ENCODE results near the gene COL4A1. TPM values are rescaled to one million over a fixed set of nuclear protein-coding genes. Genes with fewer than 3 reads are reported as not detected.

COL4A1 gene
- total RNA-seq, 2 experiments from 2014 or later = not detected

DNA sequence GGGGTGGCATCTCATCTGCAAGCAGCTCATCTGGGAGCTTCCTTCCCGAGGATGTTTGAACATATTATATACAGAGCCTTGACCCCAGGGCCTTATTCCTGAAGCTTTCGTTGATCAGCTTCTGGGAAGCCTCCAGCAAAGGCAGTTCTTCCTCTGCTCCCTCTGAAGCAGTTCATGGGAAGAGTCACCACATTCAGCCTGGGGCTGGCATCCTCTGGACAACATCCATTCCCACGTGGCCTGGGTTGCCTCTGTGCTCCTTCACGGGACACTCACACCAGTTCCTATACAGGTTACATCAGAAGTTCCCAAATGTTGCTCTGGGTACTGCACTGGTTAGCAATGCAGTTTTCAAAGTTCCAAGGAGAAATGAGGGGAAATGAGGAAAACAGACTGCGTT lies 29.7 kb upstream of the COL4A1 start:
- DNase-seq (no peak), ATAC-seq (ENCODE audit: low read depth) (no peak)
- peaks cover 17% of the 10 kb centered on the region for H3K27me3 Mint-ChIP-seq
- H3K27ac Mint-ChIP-seq = no peak overlapping the region
- peaks cover 12% of the 10 kb centered on the region for H3K4me1 Mint-ChIP-seq
- no peaks in the 10 kb centered on the region for H3K36me3 Mint-ChIP-seq
- H3K4me3 Mint-ChIP-seq = no peak overlapping the region
- no peaks in the 10 kb centered on the region for H3K9me3 Mint-ChIP-seq
- POLR2A ChIA-PET = no interaction called here

DNA sequence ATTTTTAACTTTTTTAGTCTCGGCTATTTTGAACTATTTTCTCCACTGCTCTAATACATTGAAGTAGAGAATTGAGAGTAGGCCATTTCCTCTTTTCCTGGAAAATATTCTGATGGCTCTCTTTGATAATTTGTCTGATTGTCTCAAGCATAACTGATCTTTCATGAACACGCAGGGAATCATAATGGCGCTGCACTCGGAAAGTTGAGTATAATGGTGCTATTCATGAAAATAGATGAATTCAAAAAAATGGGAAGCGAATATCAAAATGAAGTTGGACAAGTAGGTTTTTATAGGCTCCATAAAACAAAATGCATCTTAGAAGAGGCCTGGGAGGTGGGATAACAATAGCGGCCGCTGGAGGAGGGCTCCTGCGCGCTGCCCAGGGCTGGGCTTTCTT lies 29.2 kb upstream of the COL4A1 start:
- Mint-ChIP-seq H3K27ac (no peak overlapping the region), H3K36me3 (no peaks in the 10 kb centered on the region), H3K4me1 (peaks cover 9% of the 10 kb centered on the region)

DNA sequence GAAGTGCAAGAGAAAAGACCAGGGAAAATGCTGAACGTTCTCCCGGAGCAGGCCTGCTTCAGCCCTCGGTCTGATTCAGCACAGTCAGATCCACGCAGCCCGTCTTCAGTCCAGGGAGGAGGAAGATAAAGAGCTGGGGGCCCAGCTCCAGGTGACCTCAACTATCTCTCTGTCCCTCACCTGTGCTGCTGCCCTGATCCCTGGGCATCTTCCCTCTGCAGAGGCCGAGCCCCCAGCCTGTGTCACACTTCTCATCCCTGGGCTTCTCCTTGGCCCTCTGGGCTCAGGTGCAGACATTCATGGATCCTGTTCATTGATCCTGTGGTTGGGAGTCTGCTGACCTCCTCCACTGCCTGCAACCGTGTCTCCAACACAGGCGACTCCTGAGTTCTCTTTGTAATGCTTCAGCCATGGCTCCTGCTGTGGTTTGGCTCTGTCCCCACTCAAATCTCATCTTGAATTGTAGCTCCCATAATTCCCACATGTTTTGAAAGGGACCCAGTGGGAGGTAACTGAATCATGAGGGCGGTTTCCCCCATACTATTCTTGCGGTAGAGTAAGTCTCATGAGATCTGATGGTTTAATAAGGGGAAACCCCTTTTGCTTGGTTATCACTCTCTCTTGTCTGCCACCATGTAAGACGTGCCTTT lies 28.0 kb upstream of the COL4A1 start:
- POLR2A ChIA-PET = no interaction called here
- H3K27ac Mint-ChIP-seq = no peak overlapping the region
- peaks cover 18% of the 10 kb centered on the region for H3K27me3 Mint-ChIP-seq
- ATAC-seq (ENCODE audit: low read depth) (no peak), DNase-seq (no peak)
- no peak overlapping the region for H3K4me3 Mint-ChIP-seq
- no peaks in the 10 kb centered on the region for H3K9me3 Mint-ChIP-seq
- no peaks in the 10 kb centered on the region for H3K36me3 Mint-ChIP-seq
- no peaks in the 10 kb centered on the region for H3K4me1 Mint-ChIP-seq

More for the DNA sequence above, 29.2 kb upstream of the COL4A1 start:
- Mint-ChIP-seq H3K9me3 (no peaks in the 10 kb centered on the region), H3K4me3 (no peak overlapping the region), H3K27me3 (peaks cover 15% of the 10 kb centered on the region)
- DNase-seq (no peak), ATAC-seq (ENCODE audit: low read depth) (no peak)
- POLR2A ChIA-PET = no interaction called here

DNA sequence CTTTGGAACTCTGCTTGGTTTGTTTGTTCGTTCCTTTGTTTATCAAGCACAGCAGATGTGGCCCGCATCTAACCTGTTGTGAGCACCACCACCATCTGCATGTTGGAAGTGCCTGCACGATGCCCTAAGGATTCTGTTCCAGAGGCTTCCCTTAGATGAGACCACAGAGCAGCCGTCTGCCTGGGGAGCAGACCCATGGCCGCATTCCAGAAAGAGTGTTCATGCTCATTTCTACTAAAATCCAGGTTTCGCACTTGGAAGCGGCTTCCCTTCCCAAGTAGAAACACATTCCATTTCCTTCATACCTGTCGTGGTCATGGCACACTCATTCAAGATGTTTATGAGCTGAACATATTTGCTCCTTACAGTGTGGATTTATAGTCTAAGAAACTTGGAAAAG lies 27.3 kb upstream of the COL4A1 start:
- Mint-ChIP-seq H3K9me3 (no peaks in the 10 kb centered on the region), H3K27me3 (peaks cover 19% of the 10 kb centered on the region), H3K4me1 (no peaks in the 10 kb centered on the region), H3K27ac (no peak overlapping the region), H3K4me3 (no peak overlapping the region), H3K36me3 (no peaks in the 10 kb centered on the region)
- ATAC-seq (ENCODE audit: low read depth) = no peak
- POLR2A ChIA-PET = no interaction called here
- no peak for DNase-seq

DNA sequence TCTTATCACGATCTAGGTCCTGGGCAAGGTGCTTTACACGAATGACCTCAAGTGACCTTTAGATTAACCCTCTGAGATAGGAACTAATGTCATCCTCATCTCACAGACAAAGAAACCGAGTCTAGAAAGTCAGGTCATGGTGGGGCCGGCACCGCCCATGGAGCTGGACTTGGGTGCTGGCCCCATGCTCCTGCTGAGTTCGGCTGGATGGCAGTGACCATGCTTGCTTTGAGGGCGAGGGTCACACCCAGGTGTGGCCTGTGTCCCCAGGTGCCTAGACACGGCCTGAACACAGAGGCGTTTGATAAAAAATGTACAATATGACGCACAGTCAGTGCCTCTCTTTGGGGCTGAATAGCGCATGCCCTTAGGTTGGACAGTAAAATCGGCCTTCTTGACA lies 26.9 kb upstream of the COL4A1 start:
- H3K9me3 Mint-ChIP-seq = no peaks in the 10 kb centered on the region
- POLR2A ChIA-PET = no interaction called here
- no peak overlapping the region for H3K27ac Mint-ChIP-seq
- H3K36me3 Mint-ChIP-seq = no peaks in the 10 kb centered on the region
- H3K4me1 Mint-ChIP-seq = no peaks in the 10 kb centered on the region
- H3K27me3 Mint-ChIP-seq = peaks cover 22% of the 10 kb centered on the region
- no peak overlapping the region for H3K4me3 Mint-ChIP-seq
- ATAC-seq (ENCODE audit: low read depth) (no peak), DNase-seq (no peak)

DNA sequence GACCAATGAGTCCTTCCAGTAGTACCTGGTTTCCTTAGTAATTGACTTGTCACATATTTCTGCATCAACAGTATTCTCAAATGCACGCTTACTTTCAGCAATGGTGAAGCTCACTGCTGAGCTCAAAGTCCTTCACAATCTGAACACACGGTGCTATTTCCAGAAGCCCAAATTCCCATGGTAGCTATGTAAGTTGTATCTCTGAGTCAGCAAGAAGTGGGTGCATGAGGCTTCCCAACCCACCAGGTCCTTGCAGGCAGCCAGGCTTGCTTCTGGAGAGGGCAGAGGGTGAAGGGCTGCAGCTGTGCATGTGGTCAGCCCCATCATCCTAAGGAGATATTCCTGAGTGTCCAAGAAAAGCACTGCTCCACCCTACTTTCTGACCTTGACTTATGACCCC lies 25.8 kb upstream of the COL4A1 start:
- Mint-ChIP-seq H3K9me3 (no peaks in the 10 kb centered on the region), H3K36me3 (no peaks in the 10 kb centered on the region), H3K4me3 (no peak overlapping the region), H3K4me1 (no peaks in the 10 kb centered on the region), H3K27me3 (peaks cover 24% of the 10 kb centered on the region), H3K27ac (no peak overlapping the region)
- DNase-seq (no peak), ATAC-seq (ENCODE audit: low read depth) (no peak)
- POLR2A ChIA-PET = no interaction called here

DNA sequence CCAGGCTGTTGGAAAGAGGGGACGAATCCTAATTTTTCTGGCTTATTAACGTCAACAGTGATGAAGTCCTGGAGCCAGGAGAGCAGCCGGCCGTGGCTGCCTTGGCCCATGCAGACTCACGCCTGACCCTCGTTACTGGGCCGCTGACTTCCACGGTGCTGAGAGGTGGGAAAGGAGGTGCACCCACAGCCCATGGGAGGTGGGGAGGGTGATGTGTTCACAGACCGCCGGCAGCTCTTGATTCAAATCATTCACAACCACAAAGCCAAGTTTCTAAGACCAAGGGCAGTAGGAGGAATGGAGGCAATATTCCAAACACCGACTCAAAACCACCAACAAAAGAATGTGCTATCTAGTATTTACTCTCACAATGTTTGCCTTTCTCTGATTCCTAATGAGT lies 24.4 kb upstream of the COL4A1 start:
- Mint-ChIP-seq H3K4me3 (no peak overlapping the region), H3K9me3 (no peaks in the 10 kb centered on the region)
- POLR2A ChIA-PET = no interaction called here

DNA sequence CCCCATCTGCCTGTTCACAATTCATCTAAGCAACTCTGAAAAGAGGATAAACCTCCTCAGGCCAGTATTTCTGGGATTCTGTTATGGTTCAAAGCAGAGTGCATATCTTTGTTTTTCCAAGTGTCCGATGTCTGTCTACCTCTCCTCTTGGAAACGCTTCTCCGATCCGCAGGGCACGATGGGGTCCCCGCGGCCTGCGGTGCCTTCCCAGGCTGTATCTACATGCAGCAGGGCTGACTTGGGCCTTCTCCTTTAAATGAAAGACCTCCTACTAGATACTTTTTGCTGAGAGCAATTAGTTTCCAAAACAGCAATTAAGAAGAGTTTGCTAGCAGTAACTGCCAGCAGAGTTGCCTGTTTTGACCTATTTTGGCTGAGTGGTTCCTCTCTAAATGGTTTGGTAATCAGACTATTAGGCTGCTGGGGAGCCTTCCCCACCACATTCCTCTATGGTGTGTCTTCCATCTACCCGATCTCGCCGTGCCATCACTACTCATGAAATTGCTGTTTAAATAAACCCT lies 23.6 kb upstream of the COL4A1 start:
- H3K4me3 Mint-ChIP-seq = no peak overlapping the region
- POLR2A ChIA-PET = no interaction called here
- H3K27ac Mint-ChIP-seq = no peak overlapping the region
- no peaks in the 10 kb centered on the region for H3K36me3 Mint-ChIP-seq
- H3K27me3 Mint-ChIP-seq = peaks cover 36% of the 10 kb centered on the region
- no peak for DNase-seq
- H3K9me3 Mint-ChIP-seq = no peaks in the 10 kb centered on the region
- H3K4me1 Mint-ChIP-seq = no peaks in the 10 kb centered on the region
- no peak for ATAC-seq (ENCODE audit: low read depth)

More for the DNA sequence above, 24.4 kb upstream of the COL4A1 start:
- Mint-ChIP-seq H3K36me3 (no peaks in the 10 kb centered on the region), H3K27ac (no peak overlapping the region), H3K4me1 (no peaks in the 10 kb centered on the region), H3K27me3 (peaks cover 30% of the 10 kb centered on the region)
- DNase-seq (no peak), ATAC-seq (ENCODE audit: low read depth) (no peak)

DNA sequence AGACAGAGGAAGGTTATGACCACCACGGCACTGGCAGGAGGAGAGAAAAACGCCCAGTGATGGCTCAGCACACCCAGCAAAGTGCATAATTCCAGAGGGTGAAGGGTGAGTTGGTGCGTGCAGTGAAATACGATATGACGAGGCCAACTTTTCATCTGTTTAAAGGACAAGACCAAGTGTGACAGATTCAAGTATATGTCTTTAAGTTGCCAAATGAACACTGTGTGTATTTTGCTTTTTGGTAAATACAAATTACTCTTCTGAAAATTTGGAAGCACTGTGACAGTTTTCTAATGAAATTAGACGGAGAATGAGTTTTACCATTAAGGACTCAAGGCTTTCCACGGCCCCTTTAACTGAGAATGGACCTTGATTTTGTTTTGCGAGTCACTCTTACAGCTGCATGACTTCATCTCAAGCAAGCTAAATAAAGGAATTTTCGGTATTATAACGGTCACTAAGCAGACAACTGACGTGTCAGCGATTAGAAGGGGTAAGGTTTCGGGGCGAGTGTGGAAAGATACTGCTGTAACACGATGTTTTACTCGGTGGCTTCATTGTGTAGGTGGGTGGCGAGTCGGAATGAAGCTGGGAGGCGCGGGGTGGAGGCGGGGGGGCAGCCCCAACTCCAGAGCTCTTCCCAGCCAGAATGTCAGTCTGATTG lies 23.0 kb upstream of the COL4A1 start:
- Mint-ChIP-seq H3K4me3 (no peak overlapping the region), H3K27me3 (peaks cover 38% of the 10 kb centered on the region), H3K36me3 (no peaks in the 10 kb centered on the region), H3K9me3 (no peaks in the 10 kb centered on the region), H3K27ac (no peak overlapping the region), H3K4me1 (no peaks in the 10 kb centered on the region)
- POLR2A ChIA-PET = no interaction called here
- ATAC-seq (ENCODE audit: low read depth) (no peak), DNase-seq (no peak)

DNA sequence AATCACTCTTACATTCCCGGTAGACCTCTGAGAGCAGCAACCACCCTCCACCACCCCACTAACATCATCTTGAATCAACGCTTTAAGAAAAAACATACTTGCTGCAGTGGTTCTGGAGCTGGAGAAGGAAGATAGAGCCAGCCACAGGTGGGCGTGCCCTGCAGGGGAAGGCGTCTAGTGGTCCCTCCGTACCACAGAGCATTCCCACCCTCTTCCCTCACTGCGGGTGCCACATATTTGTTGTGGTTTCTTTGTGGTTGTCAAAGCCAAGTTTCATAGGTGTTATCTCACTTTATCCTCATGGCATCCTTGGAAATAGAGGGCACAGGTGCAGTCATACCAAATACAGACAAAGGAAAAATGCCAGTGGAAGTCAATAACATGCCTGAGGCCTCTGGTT lies 22.3 kb upstream of the COL4A1 start:
- peaks cover 42% of the 10 kb centered on the region for H3K27me3 Mint-ChIP-seq
- H3K4me3 Mint-ChIP-seq = no peak overlapping the region
- POLR2A ChIA-PET = no interaction called here
- H3K4me1 Mint-ChIP-seq = no peaks in the 10 kb centered on the region
- H3K9me3 Mint-ChIP-seq = no peaks in the 10 kb centered on the region
- ATAC-seq (ENCODE audit: low read depth) (no peak), DNase-seq (no peak)
- H3K36me3 Mint-ChIP-seq = no peaks in the 10 kb centered on the region
- H3K27ac Mint-ChIP-seq = no peak overlapping the region

DNA sequence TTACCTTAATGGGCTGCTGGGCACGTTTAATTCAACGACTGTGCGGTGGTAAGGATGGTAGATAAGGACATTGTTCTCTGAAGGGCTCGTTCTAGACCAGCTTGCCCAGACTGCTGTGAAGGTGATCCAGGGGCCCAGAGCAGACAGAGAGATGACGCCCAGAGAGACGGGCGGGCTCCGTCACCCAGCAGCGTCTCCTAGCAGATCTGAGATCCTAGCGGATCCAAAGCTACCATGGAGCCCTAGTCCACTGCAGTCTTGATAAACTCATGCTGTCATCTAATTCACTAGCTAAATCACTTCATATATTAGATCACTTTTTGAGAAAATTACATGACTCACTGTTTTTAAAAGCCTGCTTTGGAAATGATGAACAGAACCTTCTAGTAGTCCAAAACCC lies 21.6 kb upstream of the COL4A1 start:
- H3K4me3 Mint-ChIP-seq = no peak overlapping the region
- H3K36me3 Mint-ChIP-seq = no peaks in the 10 kb centered on the region
- POLR2A ChIA-PET = no interaction called here
- H3K9me3 Mint-ChIP-seq = no peaks in the 10 kb centered on the region
- ATAC-seq (ENCODE audit: low read depth) (no peak), DNase-seq (no peak)
- H3K4me1 Mint-ChIP-seq = no peaks in the 10 kb centered on the region
- H3K27ac Mint-ChIP-seq = no peak overlapping the region
- peaks cover 44% of the 10 kb centered on the region for H3K27me3 Mint-ChIP-seq

DNA sequence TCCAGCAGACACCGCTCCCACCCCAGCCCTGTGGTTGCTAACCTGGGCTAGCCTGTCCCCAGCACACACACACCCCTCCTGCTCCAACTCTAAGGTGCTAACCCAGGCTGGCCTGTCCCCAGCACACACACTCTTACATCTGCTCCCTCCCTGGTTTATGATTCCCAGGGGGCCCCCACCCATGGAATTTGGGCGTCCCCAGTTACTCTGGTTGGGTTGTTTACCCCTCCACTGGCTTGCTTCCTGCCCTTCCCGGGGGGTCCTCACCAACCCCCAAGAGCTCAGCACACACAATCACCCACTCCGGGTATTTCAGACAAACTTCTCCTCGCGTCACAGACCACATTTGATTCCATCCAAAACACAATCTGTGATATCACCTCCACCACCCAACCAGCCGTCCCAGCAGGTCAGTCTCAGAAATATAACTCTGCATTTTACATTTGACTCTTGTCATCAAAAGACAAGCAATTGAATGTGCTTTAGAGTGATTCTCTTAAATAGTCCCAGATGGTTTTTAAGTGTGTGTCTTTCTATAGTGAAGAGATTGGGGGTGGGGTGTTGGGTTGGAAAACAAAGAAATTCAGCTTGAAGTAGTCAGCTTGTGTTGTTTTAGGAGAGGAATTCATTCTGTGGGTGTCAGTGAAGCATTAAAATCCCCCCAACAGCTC lies 20.2 kb upstream of the COL4A1 start:
- Mint-ChIP-seq H3K9me3 (no peaks in the 10 kb centered on the region), H3K4me1 (no peaks in the 10 kb centered on the region), H3K27me3 (peaks cover 44% of the 10 kb centered on the region), H3K27ac (no peak overlapping the region), H3K4me3 (no peak overlapping the region), H3K36me3 (no peaks in the 10 kb centered on the region)
- ATAC-seq (ENCODE audit: low read depth) (no peak), DNase-seq (no peak)
- POLR2A ChIA-PET = no interaction called here

DNA sequence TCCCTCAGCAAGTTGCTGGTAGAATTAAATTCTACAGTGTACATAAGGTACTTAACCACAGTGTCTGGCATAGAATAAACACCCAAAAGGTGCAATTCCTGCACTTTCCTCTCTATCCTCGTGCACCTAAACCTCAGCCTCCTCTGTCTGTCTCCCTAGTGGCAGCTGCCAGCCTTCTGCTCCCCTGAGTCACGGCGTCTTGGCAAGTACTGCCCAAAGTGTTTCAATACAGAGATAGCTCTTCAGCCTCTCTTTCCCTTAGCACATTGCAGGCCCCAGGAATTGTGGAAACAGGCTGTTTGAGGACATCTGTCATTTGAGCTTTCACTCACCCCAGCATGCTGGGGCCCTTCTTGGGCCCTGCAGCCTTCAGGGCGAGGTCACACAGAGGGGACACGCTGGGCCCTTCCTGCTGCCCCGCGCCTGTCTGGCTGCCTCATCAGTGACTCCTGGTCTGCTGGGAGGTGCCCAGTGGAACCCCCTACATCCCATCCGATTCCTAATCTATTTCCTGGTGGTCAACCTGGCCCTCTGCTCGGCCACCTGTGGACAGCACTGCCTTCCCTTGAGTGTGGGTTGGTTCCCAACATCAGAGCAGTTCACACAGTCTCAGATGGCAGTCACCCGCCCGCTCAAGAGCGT lies 19.4 kb upstream of the COL4A1 start:
- no peaks in the 10 kb centered on the region for H3K4me1 Mint-ChIP-seq
- POLR2A ChIA-PET = no interaction called here
- H3K9me3 Mint-ChIP-seq = no peaks in the 10 kb centered on the region
- H3K4me3 Mint-ChIP-seq = no peak overlapping the region
- peaks cover 45% of the 10 kb centered on the region for H3K27me3 Mint-ChIP-seq
- no peaks in the 10 kb centered on the region for H3K36me3 Mint-ChIP-seq
- ATAC-seq (ENCODE audit: low read depth) (no peak), DNase-seq (no peak)
- H3K27ac Mint-ChIP-seq = no peak overlapping the region
